Neural cell (in vitro differentiated cells): Measurements from ENCODE around the gene ARSD. TPM values are rescaled to one million over a fixed set of nuclear protein-coding genes. Genes with fewer than 3 reads are reported as not detected.

ENCODE experiments used
- H2AFZ ChIP-seq: fragments of 200-600, 300-800 bp; sonication (generic), shearing (Covaris generic); 2 replicates; pipeline ENCODE4 v1.6.0; 2014; ENCODE audit warnings: low read depth, mild to moderate bottlenecking, antibody characterized with exemption, low read length, moderate library complexity
- H3F3A ChIP-seq: fragments of 200-600 bp; shearing (Covaris generic); 2 replicates; pipeline ENCODE4 v1.6.1; 2016; ENCODE audit warnings: mild to moderate bottlenecking, moderate library complexity, mixed read lengths, antibody characterized with exemption, low read length; ENCODE audit not compliant: insufficient read depth, poor library complexity, severe bottlenecking
- H3K27ac ChIP-seq: fragments of 200-600, 300-800 bp; sonication (generic), shearing (Covaris generic); 2 replicates; pipeline ENCODE4 v1.5.1; 2014; ENCODE audit warnings: mild to moderate bottlenecking, low read length, moderate library complexity
- H3K27me3 ChIP-seq: fragments of 300-800, 200-600 bp; sonication (generic), shearing (Covaris generic); 2 replicates; pipeline ENCODE4 v1.6.0; 2014; ENCODE audit warnings: mild to moderate bottlenecking, low read depth, low read length, moderate library complexity; ENCODE audit not compliant: insufficient read depth
- H3K36me3 ChIP-seq: fragments of 300-800, 200-600 bp; sonication (generic), shearing (Covaris generic); 2 replicates; pipeline ENCODE4 v1.5.1; 2014; ENCODE audit warnings: mild to moderate bottlenecking, antibody characterized with exemption, low read length, moderate library complexity; ENCODE audit not compliant: insufficient read depth
- H3K4me2 ChIP-seq: fragments of 300-800, 200-600 bp; sonication (generic), shearing (Covaris generic); 2 replicates; pipeline ENCODE4 v1.6.0; 2014; ENCODE audit warnings: mild to moderate bottlenecking, low read length
- H3K4me3 ChIP-seq: fragments of 300-800, 200-600 bp; sonication (generic), shearing (Covaris generic); 2 replicates; pipeline ENCODE4 v1.5.1; 2014; ENCODE audit warnings: mild to moderate bottlenecking, low read length, moderate library complexity
- H3K79me2 ChIP-seq: fragments of 200-600 bp; shearing (Covaris generic); replicated peaks from 2 replicates; pipeline ENCODE4 v1.6.0; 2014; ENCODE audit warnings: mild to moderate bottlenecking, low read length, moderate library complexity; ENCODE audit not compliant: insufficient read depth
- H3K9ac ChIP-seq: fragments of 300-800, 200-600 bp; sonication (generic), shearing (Covaris generic); 2 replicates; pipeline ENCODE4 v1.6.1; 2016; ENCODE audit warnings: mild to moderate bottlenecking, low read length, mixed read lengths
- H3K9me2 ChIP-seq: fragments of 200-600 bp; shearing (Covaris generic); 2 replicates; pipeline ENCODE4 v1.6.1; 2016; ENCODE audit warnings: mild to moderate bottlenecking, low read length, mixed read lengths; ENCODE audit not compliant: insufficient read depth
- H3K9me3 ChIP-seq: fragments of 200-600, 300-800 bp; sonication (generic), shearing (Covaris generic); 2 replicates; pipeline ENCODE4 v1.6.1; 2016; ENCODE audit warnings: mild to moderate bottlenecking, mixed run types, low read length, moderate library complexity, mixed read lengths
- H4K20me1 ChIP-seq: fragments of 200-600 bp; shearing (Covaris generic); 2 replicates; pipeline ENCODE4 v1.6.1; 2016; ENCODE audit warnings: mild to moderate bottlenecking, mixed run types; ENCODE audit not compliant: insufficient read depth
- EP300 ChIP-seq: fragments of 450-650 bp; conservative IDR thresholded peaks from 2 replicates; pipeline ENCODE4 v1.6.1; 2014; ENCODE audit warnings: antibody characterized with exemption, mild to moderate bottlenecking, moderate library complexity; ENCODE audit not compliant: poor library complexity, severe bottlenecking
- MXI1 ChIP-seq: fragments of 450-650 bp; conservative IDR thresholded peaks from 2 replicates; pipeline ENCODE4 v1.6.1; 2014; ENCODE audit warnings: antibody characterized with exemption, mild to moderate bottlenecking; ENCODE audit not compliant: poor library complexity, severe bottlenecking
- POLR2AphosphoS5 ChIP-seq: IDR thresholded peaks from 2 replicates; pipeline ENCODE4 v1.6.1; 2012
- RAD21 ChIP-seq: fragments of 450-650 bp; conservative IDR thresholded peaks from 2 replicates; pipeline ENCODE4 v1.6.1; 2014; ENCODE audit warnings: antibody characterized with exemption, mild to moderate bottlenecking, moderate library complexity
- SMC3 ChIP-seq: fragments of 450-650 bp; conservative IDR thresholded peaks from 2 replicates; pipeline ENCODE4 v1.6.1; 2014; ENCODE audit warnings: antibody characterized with exemption, mild to moderate bottlenecking, moderate library complexity; ENCODE audit not compliant: poor library complexity
- TAF1 ChIP-seq: IDR thresholded peaks from 2 replicates; pipeline ENCODE4 v1.6.1; 2012; ENCODE audit warnings: low read depth
- polyA plus RNA-seq: library from polyadenylated mRNA; depleted of rRNA; stranded (reverse); fragments of >200 nt; gene quantifications from 2 replicates; pipeline ENCODE4 v1.2.3, GENCODE V29; 2014
- TF ChIP-seq, protein P1 (sequence below): IDR thresholded peaks from 2 replicates; pipeline ENCODE4 v1.6.1; 2012; ENCODE audit warnings: borderline replicate concordance
- TF ChIP-seq, protein P2 (sequence below): fragments of 450-650 bp; IDR thresholded peaks from 2 replicates; pipeline ENCODE4 v1.5.1; 2014; ENCODE audit warnings: antibody characterized with exemption, mild to moderate bottlenecking, moderate library complexity; ENCODE audit not compliant: poor library complexity, severe bottlenecking

ARSD gene
- polyA plus RNA-seq, 1 donor from 2014 or later, result 4.7 TPM

DNA sequence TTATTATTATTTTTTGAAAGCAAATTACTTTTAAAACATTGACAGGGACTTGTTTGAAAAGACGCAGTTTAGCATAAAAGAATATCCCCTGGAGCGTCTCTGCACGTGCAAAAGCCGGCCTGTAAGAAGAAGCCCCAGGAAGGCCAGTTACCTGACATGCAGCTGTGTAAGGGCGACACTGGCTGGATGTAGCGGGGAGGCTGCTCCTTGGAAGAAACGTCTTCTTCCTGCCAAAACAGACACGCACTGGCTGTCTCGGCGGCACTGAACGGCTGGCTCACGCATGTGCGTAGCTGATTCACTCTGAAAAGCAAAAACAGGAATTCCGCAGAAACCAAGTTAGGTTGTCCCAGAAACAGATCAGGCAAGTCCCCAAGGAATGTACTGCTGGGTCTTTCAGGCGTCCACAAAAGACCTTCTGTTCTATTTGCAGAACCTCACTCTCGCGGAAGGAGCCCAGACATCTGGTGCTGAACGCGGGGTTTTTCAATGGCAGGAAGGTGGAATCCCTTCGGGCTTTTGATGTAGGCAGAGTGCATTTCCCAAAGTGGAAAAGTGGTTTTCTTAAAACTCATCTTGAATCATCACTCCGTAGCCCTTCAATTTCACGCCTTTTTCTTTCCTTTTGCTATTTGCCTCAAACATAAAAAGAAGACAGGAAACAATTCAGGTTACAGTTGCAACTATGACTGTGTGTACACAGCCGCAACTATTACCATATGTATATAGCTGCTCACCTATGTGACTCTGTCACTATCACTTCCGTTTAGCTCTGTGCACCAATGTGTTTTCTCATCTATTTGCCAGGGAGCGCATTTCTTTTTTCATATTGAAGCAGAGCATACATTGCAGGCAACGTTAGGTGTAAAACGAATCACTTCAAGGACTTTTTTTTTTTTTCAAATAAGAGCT lies 39.1 kb upstream of the ARSD start:
- H3K27me3 ChIP-seq, result no peaks in the 10 kb centered on the region
- no peaks in the 10 kb centered on the region for H3F3A ChIP-seq
- H3K4me3 ChIP-seq, result no peak overlapping the region
- no peak overlapping the region for H3K4me2 ChIP-seq
- H3K27ac ChIP-seq, result no peak overlapping the region
- H3K9ac ChIP-seq, result no peak overlapping the region
- H3K9me2 ChIP-seq, result no peaks in the 10 kb centered on the region
- no peaks in the 10 kb centered on the region for H4K20me1 ChIP-seq
- no peak overlapping the region for H2AFZ ChIP-seq
- H3K36me3 ChIP-seq, result no peaks in the 10 kb centered on the region
- H3K9me3 ChIP-seq, result no peaks in the 10 kb centered on the region
- no peaks in the 10 kb centered on the region for H3K79me2 ChIP-seq
- TF ChIP-seq EP300 (no peak), POLR2AphosphoS5 (no peak), SMC3 (no peak), RAD21 (no peak)

GRCh38 chrX:2967584-2967983 lies 38.4 kb upstream of the ARSD start:
- Histone ChIP-seq H3K27me3 (no peaks in the 10 kb centered on the region), H3K4me3 (no peak overlapping the region), H4K20me1 (no peaks in the 10 kb centered on the region), H3K9me2 (no peaks in the 10 kb centered on the region), H3K4me2 (no peak overlapping the region), H3K79me2 (no peaks in the 10 kb centered on the region), H3K9ac (no peak overlapping the region), H3K9me3 (no peaks in the 10 kb centered on the region), H3F3A (no peaks in the 10 kb centered on the region), H3K27ac (no peak overlapping the region), H2AFZ (no peak overlapping the region), H3K36me3 (no peaks in the 10 kb centered on the region)
- no peak for TF ChIP-seq RAD21
- no peak for TF ChIP-seq POLR2AphosphoS5
- TF ChIP-seq EP300, result no peak
- TF ChIP-seq, protein P1, sequence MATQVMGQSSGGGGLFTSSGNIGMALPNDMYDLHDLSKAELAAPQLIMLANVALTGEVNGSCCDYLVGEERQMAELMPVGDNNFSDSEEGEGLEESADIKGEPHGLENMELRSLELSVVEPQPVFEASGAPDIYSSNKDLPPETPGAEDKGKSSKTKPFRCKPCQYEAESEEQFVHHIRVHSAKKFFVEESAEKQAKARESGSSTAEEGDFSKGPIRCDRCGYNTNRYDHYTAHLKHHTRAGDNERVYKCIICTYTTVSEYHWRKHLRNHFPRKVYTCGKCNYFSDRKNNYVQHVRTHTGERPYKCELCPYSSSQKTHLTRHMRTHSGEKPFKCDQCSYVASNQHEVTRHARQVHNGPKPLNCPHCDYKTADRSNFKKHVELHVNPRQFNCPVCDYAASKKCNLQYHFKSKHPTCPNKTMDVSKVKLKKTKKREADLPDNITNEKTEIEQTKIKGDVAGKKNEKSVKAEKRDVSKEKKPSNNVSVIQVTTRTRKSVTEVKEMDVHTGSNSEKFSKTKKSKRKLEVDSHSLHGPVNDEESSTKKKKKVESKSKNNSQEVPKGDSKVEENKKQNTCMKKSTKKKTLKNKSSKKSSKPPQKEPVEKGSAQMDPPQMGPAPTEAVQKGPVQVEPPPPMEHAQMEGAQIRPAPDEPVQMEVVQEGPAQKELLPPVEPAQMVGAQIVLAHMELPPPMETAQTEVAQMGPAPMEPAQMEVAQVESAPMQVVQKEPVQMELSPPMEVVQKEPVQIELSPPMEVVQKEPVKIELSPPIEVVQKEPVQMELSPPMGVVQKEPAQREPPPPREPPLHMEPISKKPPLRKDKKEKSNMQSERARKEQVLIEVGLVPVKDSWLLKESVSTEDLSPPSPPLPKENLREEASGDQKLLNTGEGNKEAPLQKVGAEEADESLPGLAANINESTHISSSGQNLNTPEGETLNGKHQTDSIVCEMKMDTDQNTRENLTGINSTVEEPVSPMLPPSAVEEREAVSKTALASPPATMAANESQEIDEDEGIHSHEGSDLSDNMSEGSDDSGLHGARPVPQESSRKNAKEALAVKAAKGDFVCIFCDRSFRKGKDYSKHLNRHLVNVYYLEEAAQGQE, result no peak
- TF ChIP-seq MXI1, result no peak
- TF ChIP-seq TAF1, result no peak
- TF ChIP-seq, protein P2, sequence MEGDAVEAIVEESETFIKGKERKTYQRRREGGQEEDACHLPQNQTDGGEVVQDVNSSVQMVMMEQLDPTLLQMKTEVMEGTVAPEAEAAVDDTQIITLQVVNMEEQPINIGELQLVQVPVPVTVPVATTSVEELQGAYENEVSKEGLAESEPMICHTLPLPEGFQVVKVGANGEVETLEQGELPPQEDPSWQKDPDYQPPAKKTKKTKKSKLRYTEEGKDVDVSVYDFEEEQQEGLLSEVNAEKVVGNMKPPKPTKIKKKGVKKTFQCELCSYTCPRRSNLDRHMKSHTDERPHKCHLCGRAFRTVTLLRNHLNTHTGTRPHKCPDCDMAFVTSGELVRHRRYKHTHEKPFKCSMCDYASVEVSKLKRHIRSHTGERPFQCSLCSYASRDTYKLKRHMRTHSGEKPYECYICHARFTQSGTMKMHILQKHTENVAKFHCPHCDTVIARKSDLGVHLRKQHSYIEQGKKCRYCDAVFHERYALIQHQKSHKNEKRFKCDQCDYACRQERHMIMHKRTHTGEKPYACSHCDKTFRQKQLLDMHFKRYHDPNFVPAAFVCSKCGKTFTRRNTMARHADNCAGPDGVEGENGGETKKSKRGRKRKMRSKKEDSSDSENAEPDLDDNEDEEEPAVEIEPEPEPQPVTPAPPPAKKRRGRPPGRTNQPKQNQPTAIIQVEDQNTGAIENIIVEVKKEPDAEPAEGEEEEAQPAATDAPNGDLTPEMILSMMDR, result no peak

- Histone ChIP-seq H3K79me2 (no peaks in the 10 kb centered on the region), H2AFZ (no peak overlapping the region), H4K20me1 (no peaks in the 10 kb centered on the region), H3K36me3 (no peaks in the 10 kb centered on the region), H3K27me3 (no peaks in the 10 kb centered on the region), H3K4me3 (no peak overlapping the region), H3K27ac (no peak overlapping the region), H3F3A (no peaks in the 10 kb centered on the region), H3K9me2 (no peaks in the 10 kb centered on the region), H3K9ac (no peak overlapping the region), H3K4me2 (no peak overlapping the region), H3K9me3 (no peaks in the 10 kb centered on the region)
- TF ChIP-seq, protein P1, result no peak
- TF ChIP-seq MXI1, result no peak
- no peak for TF ChIP-seq RAD21
- TF ChIP-seq POLR2AphosphoS5, result no peak
- no peak for TF ChIP-seq SMC3
- TF ChIP-seq EP300, result no peak
- no peak for TF ChIP-seq TAF1
- TF ChIP-seq, protein P2, result no peak
Measured at GRCh38 chrX:2967012-2967411, 37.9 kb upstream of the ARSD start.
